ENCODE measurements around the gene GTF3C1.
"Not testable (repeated sequence)": the region's sequence is repeated elsewhere in the genome, so short reads cannot be mapped to it uniquely, and the experiment has no call there.

The GTF3C1 gene

GRCh38 chr16:27462846-27463682, 86.6 kb downstream of the GTF3C1 start:
- no peak for FAIRE-seq

DNA sequence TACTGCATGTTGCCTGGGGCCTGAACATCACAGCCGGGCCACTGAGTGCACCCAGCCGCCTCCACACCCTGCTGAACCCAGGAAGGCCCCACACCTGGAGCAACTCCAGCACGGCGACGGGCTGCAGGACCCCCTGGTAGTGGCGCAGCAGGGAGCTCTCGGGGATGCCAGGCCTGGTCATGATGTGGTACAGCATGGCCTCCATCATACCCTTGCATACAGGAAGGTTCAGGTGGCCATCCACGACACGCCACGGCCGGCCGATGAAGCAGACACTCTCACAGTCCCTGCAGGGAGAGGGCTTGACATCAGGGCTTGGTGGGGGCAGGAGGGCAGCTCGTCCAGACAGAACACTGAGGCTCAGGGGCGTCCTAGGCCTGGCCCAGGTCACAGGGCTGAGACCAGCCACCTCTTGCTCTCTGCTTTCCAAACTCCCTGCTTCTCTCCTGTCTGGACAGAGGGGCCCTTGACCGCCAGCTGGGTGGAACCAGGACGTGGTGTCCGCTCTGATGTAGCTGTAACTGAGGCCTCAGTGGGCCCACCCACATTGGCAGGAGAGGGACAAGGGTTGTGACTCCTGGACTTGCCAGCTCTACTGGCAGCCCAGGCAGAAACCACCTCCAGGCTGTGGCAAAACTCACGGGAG, 87.4 kb downstream of the GTF3C1 start:
- FAIRE-seq = no peak

DNA sequence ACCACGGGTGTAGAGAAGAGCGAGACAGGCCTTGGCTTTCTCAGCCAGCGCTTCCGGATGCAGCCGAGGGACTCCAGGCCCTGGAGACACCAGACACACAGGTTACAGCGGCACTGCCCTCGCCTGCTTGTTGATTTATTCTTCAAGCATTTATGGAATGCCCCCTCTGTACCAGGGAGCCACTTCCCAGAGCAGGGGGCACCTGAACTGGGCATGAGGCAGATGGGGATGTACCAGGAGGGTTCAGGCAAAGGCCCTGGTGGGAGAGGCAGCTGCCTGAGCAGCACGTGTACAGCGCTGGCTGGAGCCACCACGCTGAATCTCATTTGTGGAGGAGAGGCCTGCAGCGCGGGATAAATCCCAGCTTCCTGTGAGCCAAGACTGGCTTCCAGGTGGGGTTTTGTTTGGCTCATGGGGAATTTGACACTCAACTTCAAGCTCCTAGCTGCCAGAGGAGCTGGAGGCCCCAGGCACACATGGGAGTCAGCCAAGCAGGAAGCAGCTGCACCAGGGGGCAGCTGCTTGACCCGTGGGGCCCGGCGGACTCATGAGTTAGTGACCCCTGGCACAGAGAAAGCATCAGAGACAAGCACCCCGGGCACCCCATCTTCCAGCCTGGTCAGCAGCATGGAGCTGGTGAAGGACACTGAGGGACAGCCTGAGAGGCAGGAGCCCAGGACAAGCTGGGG, 88.1 kb downstream of the GTF3C1 start:
- no peak for FAIRE-seq

DNA sequence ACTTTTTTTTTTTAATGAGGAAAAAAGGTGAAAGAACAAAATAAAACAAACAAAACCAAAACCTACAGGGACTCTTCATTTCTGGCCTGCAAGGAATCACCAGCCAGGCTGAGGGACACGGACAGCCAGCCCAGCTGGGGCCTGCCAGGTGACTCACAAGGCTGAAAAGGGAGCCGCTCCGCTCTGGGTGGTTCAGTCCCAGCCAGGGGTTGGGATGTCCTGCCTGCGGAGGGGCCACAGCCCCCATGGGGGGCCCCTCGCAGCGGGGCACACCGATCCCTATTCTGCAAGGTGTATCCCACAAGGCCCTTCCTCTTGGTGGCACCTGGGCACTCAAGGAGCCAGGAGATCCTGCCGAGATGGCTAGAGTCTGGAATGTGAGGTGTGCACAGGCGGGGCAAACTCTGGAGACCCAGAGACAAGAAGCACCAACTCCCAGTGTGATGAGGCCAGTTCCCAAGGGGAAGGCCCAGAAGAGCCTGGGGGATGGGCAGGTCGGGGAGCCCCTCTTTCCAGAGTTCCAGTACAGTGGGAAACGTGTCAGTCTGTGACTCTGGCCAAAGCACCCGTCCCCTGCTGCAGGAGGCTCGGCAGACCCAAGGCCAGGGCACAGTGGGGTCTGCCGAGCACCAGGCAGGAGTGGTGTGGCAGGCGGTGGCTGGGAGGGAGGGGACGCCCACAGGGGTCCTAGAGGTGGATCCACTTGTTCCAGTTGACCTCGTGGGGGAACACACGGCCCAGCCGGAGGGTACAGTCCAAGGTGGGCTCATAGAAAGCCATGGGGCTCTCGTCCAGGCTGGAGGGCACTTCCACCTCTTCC, 88.8 kb downstream of the GTF3C1 start:
- FAIRE-seq = no peak

GRCh38 chr16:27460213-27460612, 89.5 kb downstream of the GTF3C1 start:
- no peak for FAIRE-seq

DNA sequence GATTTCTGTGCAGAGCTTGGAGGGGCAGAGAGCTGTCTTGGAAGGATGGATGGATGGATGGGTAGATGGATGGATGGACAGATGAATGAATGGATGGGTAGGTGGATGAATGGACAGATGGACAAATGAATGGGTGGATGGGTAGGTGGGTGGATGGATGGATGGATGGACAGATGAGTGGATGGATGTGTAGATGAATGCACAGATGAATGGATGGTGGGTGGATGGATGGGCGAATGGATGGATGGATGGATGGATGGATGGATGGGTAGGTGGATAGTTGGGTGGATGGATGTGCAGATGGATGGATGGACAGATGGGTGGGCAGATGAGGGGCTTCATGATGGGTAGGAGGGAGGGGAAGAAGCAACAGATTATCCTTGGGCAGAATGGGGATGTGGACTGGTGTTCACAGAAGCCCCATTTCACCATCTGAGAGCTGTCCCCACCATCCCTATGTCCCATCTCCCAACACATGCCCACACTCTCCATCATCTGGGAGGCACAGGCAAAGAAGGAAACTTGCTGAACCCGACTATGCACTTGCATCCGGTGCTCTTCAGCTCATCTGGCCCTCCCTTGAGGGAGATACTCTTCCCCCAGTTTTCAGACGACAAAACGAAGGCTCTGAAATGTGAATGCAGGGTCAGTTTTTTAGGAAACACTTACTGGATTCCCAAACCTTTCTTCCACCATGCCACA, 90.6 kb downstream of the GTF3C1 start:
- FAIRE-seq = no peak

GRCh38 chr16:27458258-27458657, 91.5 kb downstream of the GTF3C1 start:
- FAIRE-seq = no peak

DNA sequence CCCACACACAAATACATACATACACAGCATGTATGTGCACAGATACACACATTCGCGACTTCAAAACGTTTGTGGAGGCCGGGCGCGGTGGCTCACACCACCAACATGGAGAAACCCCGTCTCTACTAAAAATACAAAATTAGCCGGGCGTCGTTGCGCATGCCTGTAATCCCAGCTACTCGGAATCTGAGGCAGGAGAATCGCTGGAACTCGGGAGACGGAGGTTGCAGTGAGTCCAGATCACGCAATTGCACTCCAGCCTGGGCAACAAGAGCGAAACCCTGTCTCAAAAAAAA, 92.2 kb downstream of the GTF3C1 start:
- not testable (repeated sequence) for FAIRE-seq

DNA sequence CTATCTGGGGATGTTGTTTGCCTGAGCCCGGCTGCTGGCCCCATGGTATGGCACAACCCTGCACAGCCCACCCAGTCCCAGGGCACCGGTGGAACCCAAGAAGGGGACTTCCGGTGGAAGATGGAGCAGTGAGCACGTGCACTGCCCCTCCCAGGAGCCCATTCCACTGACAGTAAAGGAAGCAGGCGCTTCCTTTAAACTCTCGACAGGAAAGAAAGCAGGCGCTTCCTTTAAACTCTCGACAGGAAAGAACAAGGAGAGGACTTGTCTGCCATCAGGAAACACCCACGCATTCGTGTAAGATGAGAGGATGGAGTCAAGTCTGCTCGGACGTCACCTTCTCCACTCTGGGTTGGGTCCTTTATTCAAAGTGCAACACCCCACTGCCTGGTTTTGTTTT, 94.0 kb downstream of the GTF3C1 start:
- FAIRE-seq = no peak

GRCh38 chr16:27453494-27453825, 96.3 kb downstream of the GTF3C1 start:
- no peak for FAIRE-seq

DNA sequence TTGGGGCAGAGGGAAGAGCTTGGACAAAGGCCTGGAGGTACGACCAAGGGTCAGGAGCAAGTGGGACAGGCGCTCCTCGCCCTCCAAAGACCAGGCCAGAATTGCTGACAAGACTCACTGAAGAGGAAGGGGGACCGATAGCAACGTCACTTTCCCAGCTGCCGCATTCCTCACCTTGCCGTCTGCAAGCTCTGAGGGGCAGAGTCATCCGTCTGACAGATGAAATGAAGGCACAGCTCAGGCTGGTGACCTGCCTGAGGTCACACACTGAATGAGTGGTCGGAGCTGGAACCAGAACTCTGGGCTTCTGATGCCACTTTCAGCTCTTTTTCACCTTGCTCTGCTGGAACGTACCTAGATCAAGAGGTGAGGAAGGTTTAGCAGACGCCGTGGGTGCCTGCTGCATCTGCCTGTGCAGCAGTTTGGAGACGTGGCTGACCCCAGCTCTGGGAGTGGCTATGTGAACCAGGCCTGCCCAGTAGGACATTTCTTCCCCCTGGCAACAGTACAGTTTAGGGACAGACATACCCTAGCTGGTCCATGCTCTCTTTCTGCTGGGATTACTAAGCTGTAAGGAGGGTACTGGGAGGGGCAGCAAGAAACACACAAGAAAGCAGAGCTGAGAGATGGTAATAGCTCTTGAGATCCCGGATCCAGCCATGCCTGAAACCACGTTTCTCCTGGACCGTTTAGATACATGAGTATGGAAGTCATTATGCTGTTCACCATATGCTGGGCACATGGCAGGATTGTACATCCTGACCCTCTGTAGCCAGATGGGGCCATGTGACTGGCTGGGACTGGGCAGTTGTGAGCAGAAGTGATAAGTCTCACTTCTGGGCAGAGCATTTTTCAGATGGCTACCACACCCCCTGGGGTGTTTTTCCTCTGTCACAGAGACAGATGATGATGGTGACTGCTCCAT, 96.9 kb downstream of the GTF3C1 start:
- FAIRE-seq = no peak

GRCh38 chr16:27450196-27450549, 99.5 kb downstream of the GTF3C1 start:
- no peak for FAIRE-seq

DNA sequence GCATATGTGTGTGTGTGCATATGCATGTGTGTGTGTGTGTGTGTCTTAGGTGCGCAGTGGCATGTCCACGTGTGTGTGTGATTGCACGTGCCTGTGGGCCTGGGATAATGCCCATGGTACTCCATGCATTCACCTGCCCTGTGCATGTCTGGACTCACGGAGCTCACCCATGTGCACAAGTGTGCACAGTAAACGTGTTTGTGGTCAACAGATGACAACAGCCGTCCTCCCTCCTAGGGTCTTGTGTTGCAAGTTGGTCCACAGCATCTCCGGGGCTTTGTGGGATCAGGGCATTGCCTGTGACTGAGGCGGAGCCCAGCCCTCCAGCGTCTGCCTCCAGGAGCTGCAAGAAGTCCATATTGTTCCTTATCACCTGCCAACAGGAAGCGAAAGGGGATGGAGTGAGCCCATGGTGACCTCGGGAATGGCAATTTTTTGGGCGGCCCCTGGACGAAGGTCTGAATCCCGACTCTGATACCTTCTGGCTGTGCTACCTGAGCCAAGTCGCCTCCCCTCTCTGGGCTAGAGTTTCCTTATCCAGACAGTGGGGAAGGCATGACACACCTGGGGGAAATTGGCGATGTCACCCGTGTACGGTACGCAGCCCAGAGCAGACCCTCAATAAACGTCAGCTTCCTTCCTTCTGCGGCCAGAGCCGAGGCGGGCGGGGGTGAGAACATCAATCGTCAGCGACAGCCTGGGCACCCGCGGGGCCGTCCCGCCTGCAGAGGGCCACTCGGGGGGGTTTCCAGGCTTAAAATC, 100.1 kb downstream of the GTF3C1 start:
- no peak for FAIRE-seq

DNA sequence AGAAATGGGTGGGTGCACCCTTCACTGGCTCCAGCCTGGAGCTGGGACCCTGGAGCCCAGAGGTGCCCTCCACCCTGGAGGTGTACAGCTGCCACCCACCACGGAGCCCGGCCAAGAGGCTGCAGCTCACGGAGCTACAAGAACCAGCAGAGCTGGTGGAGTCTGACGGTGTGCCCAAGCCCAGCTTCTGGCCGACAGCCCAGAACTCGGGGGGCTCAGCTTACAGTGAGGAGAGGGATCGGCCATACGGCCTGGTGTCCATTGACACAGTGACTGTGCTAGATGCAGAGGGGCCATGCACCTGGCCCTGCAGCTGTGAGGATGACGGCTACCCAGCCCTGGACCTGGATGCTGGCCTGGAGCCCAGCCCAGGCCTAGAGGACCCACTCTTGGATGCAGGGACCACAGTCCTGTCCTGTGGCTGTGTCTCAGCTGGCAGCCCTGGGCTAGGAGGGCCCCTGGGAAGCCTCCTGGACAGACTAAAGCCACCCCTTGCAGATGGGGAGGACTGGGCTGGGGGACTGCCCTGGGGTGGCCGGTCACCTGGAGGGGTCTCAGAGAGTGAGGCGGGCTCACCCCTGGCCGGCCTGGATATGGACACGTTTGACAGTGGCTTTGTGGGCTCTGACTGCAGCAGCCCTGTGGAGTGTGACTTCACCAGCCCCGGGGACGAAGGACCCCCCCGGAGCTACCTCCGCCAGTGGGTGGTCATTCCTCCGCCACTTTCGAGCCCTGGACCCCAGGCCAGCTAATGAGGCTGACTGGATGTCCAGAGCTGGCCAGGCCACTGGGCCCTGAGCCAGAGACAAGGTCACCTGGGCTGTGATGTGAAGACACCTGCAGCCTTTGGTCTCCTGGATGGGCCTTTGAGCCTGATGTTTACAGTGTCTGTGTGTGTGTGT, 100.9 kb downstream of the GTF3C1 start:
- FAIRE-seq = no peak

DNA sequence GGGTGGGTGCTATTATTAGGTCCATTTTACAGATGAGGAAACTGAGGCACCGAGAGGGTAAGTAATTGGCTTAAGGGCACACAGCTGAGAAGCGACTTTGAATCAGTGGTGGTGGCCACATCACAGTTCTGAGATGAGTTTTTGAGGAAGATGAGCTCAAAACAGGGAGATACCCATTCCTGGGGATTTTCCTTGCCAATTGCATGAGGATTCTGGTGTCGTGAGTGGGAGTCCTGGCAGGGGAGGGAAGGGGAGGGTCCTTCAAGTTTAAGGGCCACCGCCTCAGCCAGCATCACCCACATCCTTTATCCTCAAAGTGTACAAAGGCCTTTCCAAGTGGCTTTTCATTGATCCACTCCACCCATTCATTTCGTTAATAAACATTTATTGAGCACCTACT, 102.4 kb downstream of the GTF3C1 start:
- FAIRE-seq = no peak

- FAIRE-seq = no peak
These were observed 103.0 kb downstream of the GTF3C1 start for GRCh38 chr16:27446721-27447120.

DNA sequence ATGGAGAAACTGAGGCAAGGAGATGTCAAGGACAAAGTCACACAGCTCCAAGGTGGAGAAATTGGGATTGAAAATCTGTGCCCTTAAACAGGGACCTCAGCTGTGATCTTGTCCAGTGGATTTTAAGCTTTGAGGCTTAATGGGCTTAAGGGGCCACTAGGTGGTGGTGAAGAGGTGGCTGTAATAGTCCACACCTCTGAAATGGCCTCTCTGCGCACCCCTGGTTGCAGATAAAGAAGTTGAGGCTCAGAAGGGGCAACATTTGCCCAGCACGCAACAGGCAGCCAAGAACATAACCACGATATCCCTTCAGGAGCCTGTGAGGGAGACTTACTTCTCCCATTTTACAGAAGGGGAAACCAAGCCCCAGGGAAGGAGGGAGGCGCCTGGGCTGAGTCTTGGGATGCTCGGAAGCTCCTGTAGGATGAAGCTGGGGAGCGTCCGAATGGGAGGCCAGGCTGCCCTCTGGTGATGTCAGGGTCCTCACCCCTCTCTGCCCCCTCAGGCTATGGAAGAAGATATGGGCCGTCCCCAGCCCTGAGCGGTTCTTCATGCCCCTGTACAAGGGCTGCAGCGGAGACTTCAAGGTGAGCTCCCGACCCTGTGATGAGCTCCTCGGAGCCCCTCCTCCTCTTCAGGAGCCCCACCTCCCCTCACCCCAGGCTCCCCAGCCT, 104.1 kb downstream of the GTF3C1 start:
- no peak for FAIRE-seq

DNA sequence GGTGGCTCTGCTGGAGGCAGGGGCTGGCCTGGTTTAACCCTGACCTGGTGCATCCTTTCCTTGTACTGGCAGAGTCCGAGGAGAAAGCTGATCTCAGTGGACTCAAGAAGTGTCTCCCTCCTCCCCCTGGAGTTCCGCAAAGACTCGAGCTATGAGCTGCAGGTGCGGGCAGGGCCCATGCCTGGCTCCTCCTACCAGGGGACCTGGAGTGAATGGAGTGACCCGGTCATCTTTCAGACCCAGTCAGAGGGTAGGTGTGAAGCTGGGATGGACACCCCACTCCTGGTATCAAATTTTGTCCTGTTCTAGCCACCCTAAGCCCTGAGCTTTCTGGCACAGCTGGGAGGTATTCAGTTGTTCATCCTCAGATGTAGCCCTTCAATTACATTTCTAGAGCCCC, 105.2 kb downstream of the GTF3C1 start:
- no peak for FAIRE-seq

GRCh38 chr16:27444015-27444414, 105.7 kb downstream of the GTF3C1 start:
- no peak for FAIRE-seq
